AG04450 (cell line): ENCODE data around the gene MS4A13. TPM values are rescaled to one million over a fixed set of nuclear protein-coding genes. Genes with fewer than 3 reads are reported as not detected.

Source experiments
- CTCF ChIA-PET: fragments of 300-600, 350-600 bp; formaldehyde crosslinking; extraction: SDS; loops from one replicate; lab custom pipeline; 2022; ENCODE audit warnings: antibody characterized with exemption, inconsistent platforms; lab: Charles Lee
- POLR2A ChIA-PET: fragments of 350-600 bp; formaldehyde crosslinking; extraction: SDS; loops from one replicate; lab custom pipeline; 2021; ENCODE audit warnings: antibody characterized with exemption, inconsistent platforms; lab: Yijun Ruan, JAX
- DNase-seq: peaks from one replicate; pipeline ENCODE4 v3.0.0-alpha.2; 2011; ENCODE audit warnings: low read depth, low spot score
- H3K27ac ChIP-seq: one replicate; pipeline ENCODE4 v1.5.1; 2012; ENCODE audit warnings: low read depth, low read length, control low read depth
- H3K27me3 ChIP-seq: one replicate; pipeline ENCODE4 v1.6.0; 2012; ENCODE audit warnings: low read length; ENCODE audit not compliant: control insufficient read depth, insufficient read depth
- H3K4me3 ChIP-seq: 2 replicates; pipeline ENCODE4 v1.5.1; 2011; ENCODE audit warnings: mild to moderate bottlenecking, low read depth, low read length, control low read depth
- H3K9me3 ChIP-seq: 2 replicates; pipeline ENCODE4 v1.5.1; 2012; ENCODE audit warnings: low read length; ENCODE audit not compliant: control insufficient read depth, insufficient read depth
- polyA plus RNA-seq: library from polyadenylated mRNA; depleted of rRNA; stranded (reverse); fragments of >200 nt; gene quantifications from 2 replicates; pipeline ENCODE4 v1.2.3, GENCODE V29; 2011; rRNA removed
- TF ChIP-seq, protein P1 (sequence below): IDR thresholded peaks from 2 replicates; pipeline ENCODE4 v1.5.1; 2011; ENCODE audit warnings: low read depth, low read length, control low read depth, inconsistent platforms

The MS4A13 gene
- polyA plus RNA-seq, 1 experiment = not detected

- Histone ChIP-seq H3K27me3 (no peaks in the 10 kb centered on the region), H3K9me3 (peaks cover 10% of the 10 kb centered on the region), H3K4me3 (no peak overlapping the region), H3K27ac (no peak overlapping the region)
- POLR2A ChIA-PET = no interaction called here
- TF ChIP-seq, protein P1, sequence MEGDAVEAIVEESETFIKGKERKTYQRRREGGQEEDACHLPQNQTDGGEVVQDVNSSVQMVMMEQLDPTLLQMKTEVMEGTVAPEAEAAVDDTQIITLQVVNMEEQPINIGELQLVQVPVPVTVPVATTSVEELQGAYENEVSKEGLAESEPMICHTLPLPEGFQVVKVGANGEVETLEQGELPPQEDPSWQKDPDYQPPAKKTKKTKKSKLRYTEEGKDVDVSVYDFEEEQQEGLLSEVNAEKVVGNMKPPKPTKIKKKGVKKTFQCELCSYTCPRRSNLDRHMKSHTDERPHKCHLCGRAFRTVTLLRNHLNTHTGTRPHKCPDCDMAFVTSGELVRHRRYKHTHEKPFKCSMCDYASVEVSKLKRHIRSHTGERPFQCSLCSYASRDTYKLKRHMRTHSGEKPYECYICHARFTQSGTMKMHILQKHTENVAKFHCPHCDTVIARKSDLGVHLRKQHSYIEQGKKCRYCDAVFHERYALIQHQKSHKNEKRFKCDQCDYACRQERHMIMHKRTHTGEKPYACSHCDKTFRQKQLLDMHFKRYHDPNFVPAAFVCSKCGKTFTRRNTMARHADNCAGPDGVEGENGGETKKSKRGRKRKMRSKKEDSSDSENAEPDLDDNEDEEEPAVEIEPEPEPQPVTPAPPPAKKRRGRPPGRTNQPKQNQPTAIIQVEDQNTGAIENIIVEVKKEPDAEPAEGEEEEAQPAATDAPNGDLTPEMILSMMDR = no peak
- CTCF ChIA-PET = no interaction called here
- no peak for DNase-seq
Measured at GRCh38 chr11:60566776-60567175, 51.6 kb downstream of the MS4A13 start.

DNA sequence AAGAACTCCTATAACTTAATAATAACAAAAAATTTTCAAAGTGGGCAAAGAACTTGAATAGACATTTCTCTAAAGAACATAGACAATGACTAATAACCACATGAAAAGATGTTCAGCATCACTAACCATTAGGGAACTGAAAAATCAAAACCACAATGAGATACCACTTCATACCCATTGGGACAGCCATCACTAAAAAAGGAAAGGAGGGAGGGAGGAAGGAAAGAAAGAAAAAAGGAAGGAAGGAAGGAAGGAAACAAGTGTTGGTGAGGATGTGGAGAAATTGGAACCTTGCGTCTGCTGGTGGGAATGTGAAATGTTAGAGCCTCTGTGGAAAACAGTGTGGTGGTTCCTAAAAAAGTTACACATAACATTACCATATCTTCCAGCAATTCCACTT is 55.8 kb downstream of the MS4A13 start:
- no peak for DNase-seq
- no peaks in the 10 kb centered on the region for H3K9me3 ChIP-seq
- ChIA-PET CTCF (no interaction called here), POLR2A (no interaction called here)
- no peak overlapping the region for H3K4me3 ChIP-seq
- H3K27me3 ChIP-seq = no peaks in the 10 kb centered on the region
- TF ChIP-seq, protein P1 = no peak
- H3K27ac ChIP-seq = no peak overlapping the region

DNA sequence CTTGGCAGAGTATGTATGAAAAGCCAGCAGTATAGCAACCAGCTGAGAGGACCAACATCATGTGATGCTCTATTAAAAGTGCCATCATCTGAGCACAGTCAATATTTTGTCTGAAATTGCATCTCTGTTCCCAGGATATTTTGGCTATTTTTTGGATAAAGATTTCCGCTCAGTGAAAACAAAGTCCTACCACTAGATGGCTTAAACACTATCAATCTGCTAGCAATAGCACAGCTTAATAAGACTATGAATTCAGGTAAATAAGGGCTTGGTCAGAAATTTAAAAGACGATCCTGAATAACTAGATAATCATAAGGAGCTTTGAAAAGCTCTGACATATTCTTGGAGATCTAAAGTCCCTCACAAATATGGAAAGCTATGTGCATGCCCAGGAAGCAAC is 74.4 kb downstream of the MS4A13 start:
- TF ChIP-seq, protein P1 = no peak
- ChIA-PET CTCF (no interaction called here), POLR2A (no interaction called here)
- no peak overlapping the region for H3K27ac ChIP-seq
- no peak for DNase-seq
- H3K9me3 ChIP-seq = peaks cover 7% of the 10 kb centered on the region
- no peaks in the 10 kb centered on the region for H3K27me3 ChIP-seq
- H3K4me3 ChIP-seq = no peak overlapping the region

Other genes with a start within 250 kb of the MS4A13 start
- not detected in 2 replicates for gene MS4A4A, start 234.7 kb upstream of the MS4A13 start, polyA plus RNA-seq
- not detected in 2 replicates for gene MS4A6E, start 188.1 kb upstream of the MS4A13 start, polyA plus RNA-seq
- not detected in 2 replicates for gene MS4A7, start 136.9 kb upstream of the MS4A13 start, polyA plus RNA-seq
- gene MS4A14, start 118.9 kb upstream of the MS4A13 start, polyA plus RNA-seq = not detected in 2 replicates
- gene MS4A5, start 85.8 kb upstream of the MS4A13 start, polyA plus RNA-seq = not detected in 2 replicates
- not detected in 2 replicates for gene MS4A1, start 59.5 kb upstream of the MS4A13 start, polyA plus RNA-seq
- not detected in 2 replicates for gene MS4A12, start 22.6 kb upstream of the MS4A13 start, polyA plus RNA-seq
- not detected in 2 replicates for gene MS4A8, start 184.2 kb downstream of the MS4A13 start, polyA plus RNA-seq
- not detected in 2 replicates for gene MS4A18, start 209.3 kb downstream of the MS4A13 start, polyA plus RNA-seq
- gene MS4A15, start 241.5 kb downstream of the MS4A13 start, polyA plus RNA-seq = not detected in 2 replicates